HepG2 (cell line): ENCODE results near the gene CMIP. TPM values are rescaled to one million over a fixed set of nuclear protein-coding genes. Genes with fewer than 3 reads are reported as not detected.

Source experiments
- ATF7-NPFF ChIP-seq: sonication (generic); formaldehyde crosslinking; IDR thresholded peaks from 2 replicates; pipeline ENCODE4 v1.8.1; 2023; ENCODE audit warnings: mild to moderate bottlenecking, low read depth, missing genetic modification reagents, moderate library complexity
- FOXC1 ChIP-seq: sonication (generic); formaldehyde crosslinking; IDR thresholded peaks from 2 replicates; pipeline ENCODE4 v1.8.0; 2022; ENCODE audit warnings: mild to moderate bottlenecking, missing genetic modification reagents, borderline replicate concordance
- HNRNPL ChIP-seq: fragments of 200-400 bp; formaldehyde crosslinking; IDR thresholded peaks from 2 replicates; pipeline ENCODE4 v1.6.1; 2017; ENCODE audit warnings: mild to moderate bottlenecking, low read depth, low read length
- REL ChIP-seq: sonication (generic); formaldehyde crosslinking; conservative IDR thresholded peaks from 2 replicates; pipeline ENCODE4 v1.8.0; 2022; ENCODE audit warnings: mild to moderate bottlenecking, missing genetic modification reagents, moderate library complexity
- SP5 ChIP-seq: IDR thresholded peaks from 2 replicates; pipeline ENCODE4 v1.6.1; 2016; ENCODE audit warnings: low read depth, borderline replicate concordance
- U2AF1 ChIP-seq: fragments of 200-400 bp; formaldehyde crosslinking; optimal IDR thresholded peaks from 2 replicates; pipeline ENCODE3; 2017; ENCODE audit warnings: mild to moderate bottlenecking, low read depth, low read length
- XRCC5 ChIP-seq: fragments of 200-400 bp; formaldehyde crosslinking; optimal IDR thresholded peaks from 2 replicates; pipeline ENCODE3; 2017; ENCODE audit warnings: mild to moderate bottlenecking, low read length
- ZNF331 ChIP-seq: sonication (generic); formaldehyde crosslinking; IDR thresholded peaks from 2 replicates; pipeline ENCODE4 v1.4.0; 2020; ENCODE audit warnings: missing genetic modification reagents
- ZNF549 ChIP-seq: sonication (generic); formaldehyde crosslinking; IDR thresholded peaks from 2 replicates; pipeline ENCODE4 v1.5.0; 2020; ENCODE audit warnings: missing genetic modification reagents
- ZNF703 ChIP-seq: sonication (generic); formaldehyde crosslinking; IDR thresholded peaks from 2 replicates; pipeline ENCODE4 v1.5.1; 2020; ENCODE audit warnings: missing genetic modification reagents, mild to moderate bottlenecking, moderate library complexity, borderline replicate concordance
- ZZZ3 ChIP-seq: sonication (generic); formaldehyde crosslinking; IDR thresholded peaks from 2 replicates; pipeline ENCODE4 v1.4.0; 2020; ENCODE audit warnings: missing genetic modification reagents, mild to moderate bottlenecking, borderline replicate concordance
- polyA plus RNA-seq, 8 experiments: library from polyadenylated mRNA; depleted of rRNA in 3 of 8; stranded (reverse) in 7 of 8; unstranded in 1 of 8; fragments of >200 nt; fragmentation: Illumina TruSeq in 4 of 8; extraction: Trizol in 4 of 8; gene quantifications; 2 replicates each; pipeline versions ENCODE4 v1.2.1 to v1.2.3, GENCODE V29; 2011 to 2016; ENCODE audit warnings: low read depth in 4 of 8, missing spikeins in 1 of 8, mixed read lengths in 1 of 8; ENCODE audit not compliant: insufficient read depth in 1 of 8
- total RNA-seq, 5 experiments: library from RNA; depleted of rRNA; stranded (reverse); fragments of >200 nt; fragmentation: Illumina TruSeq; extraction: Trizol; gene quantifications; 2 replicates each; pipeline ENCODE4 v1.2.3, GENCODE V29; 2016; ENCODE audit warnings: low read depth in 1 of 5
- TF ChIP-seq, protein P1 (sequence below), 2 experiments: sonication (generic) in 1 of 2; formaldehyde crosslinking in 1 of 2; IDR thresholded peaks; 2 replicates each; pipeline versions ENCODE4 v1.4.0 to v1.6.1; 2018 to 2020; ENCODE audit warnings: missing genetic modification reagents in 2 of 2, borderline replicate concordance in 1 of 2, low read depth in 1 of 2, mild to moderate bottlenecking in 1 of 2, missing biosample characterization in 1 of 2
- TF ChIP-seq, protein P2 (sequence below): IDR thresholded peaks from 2 replicates; pipeline ENCODE4 v1.6.1; 2012; ENCODE audit warnings: low read length, improper control_type of control experiment
- TF ChIP-seq, protein P3 (sequence below): sonication (generic); formaldehyde crosslinking; IDR thresholded peaks from 2 replicates; pipeline ENCODE4 v1.4.0; 2020; ENCODE audit warnings: mild to moderate bottlenecking, missing genetic modification reagents
- TF ChIP-seq, protein P4 (sequence below): sonication (generic); formaldehyde crosslinking; IDR thresholded peaks from 2 replicates; pipeline ENCODE4 v1.5.0; 2020; ENCODE audit warnings: mild to moderate bottlenecking, missing genetic modification reagents, moderate library complexity
- TF ChIP-seq, protein P5 (sequence below): sonication (generic); formaldehyde crosslinking; IDR thresholded peaks from 2 replicates; pipeline ENCODE4 v1.4.0; 2020; ENCODE audit warnings: missing genetic modification reagents, borderline replicate concordance

CMIP gene
- total and polyA plus RNA-seq, 2 of the 13 experiments (the other 11 are each of a cell fraction or from before 2014, with no cell fraction given), result 10.9 to 18.1 TPM

DNA sequence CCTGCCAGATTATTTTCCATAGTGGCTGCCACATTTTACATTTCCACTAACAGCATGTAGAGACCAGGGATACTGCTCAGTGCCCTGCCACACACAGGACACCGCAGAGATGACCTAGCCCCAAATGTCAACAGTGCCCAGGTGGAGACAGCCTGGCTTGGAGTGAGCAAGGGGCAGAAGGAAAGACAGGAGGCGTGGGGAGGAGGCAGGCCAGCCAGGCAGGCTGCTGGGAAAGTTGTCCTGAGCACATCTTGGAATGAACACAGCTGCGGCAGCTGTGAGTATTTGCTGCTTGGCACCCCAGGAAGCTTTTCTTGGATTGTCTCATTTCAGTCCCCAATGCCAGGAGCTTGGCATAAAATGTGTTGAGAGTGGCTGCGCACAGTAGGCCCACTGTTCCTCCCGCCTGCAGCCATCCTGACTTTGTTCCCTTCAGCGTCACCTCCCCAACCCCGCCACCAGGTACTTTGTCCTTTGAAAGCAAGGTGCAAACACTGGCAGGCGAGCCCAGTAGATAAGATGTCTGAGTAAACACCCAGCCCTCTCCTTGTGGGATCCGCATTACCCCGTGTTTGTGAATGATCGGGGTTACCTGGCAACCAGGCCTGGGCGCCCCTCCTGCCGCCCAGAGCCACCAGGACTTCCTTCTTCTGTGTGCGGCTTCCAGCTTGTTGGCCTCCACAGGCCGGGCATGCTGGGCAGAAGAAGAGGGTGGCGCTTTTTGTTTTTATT lies 114.0 kb downstream of the CMIP start (continued):
- TF ChIP-seq, protein P1, sequence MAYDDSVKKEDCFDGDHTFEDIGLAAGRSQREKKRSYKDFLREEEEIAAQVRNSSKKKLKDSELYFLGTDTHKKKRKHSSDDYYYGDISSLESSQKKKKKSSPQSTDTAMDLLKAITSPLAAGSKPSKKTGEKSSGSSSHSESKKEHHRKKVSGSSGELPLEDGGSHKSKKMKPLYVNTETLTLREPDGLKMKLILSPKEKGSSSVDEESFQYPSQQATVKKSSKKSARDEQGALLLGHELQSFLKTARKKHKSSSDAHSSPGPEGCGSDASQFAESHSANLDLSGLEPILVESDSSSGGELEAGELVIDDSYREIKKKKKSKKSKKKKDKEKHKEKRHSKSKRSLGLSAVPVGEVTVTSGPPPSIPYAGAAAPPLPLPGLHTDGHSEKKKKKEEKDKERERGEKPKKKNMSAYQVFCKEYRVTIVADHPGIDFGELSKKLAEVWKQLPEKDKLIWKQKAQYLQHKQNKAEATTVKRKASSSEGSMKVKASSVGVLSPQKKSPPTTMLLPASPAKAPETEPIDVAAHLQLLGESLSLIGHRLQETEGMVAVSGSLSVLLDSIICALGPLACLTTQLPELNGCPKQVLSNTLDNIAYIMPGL (CRISPR knock-in tag; IDR thresholded peaks at IDR 0.05; ENCODE audit: borderline replicate concordance in 1 of 2, low read depth in 1 of 2), result no peak; a peak in 1 of 4 replicates
- TF ChIP-seq, protein P2, sequence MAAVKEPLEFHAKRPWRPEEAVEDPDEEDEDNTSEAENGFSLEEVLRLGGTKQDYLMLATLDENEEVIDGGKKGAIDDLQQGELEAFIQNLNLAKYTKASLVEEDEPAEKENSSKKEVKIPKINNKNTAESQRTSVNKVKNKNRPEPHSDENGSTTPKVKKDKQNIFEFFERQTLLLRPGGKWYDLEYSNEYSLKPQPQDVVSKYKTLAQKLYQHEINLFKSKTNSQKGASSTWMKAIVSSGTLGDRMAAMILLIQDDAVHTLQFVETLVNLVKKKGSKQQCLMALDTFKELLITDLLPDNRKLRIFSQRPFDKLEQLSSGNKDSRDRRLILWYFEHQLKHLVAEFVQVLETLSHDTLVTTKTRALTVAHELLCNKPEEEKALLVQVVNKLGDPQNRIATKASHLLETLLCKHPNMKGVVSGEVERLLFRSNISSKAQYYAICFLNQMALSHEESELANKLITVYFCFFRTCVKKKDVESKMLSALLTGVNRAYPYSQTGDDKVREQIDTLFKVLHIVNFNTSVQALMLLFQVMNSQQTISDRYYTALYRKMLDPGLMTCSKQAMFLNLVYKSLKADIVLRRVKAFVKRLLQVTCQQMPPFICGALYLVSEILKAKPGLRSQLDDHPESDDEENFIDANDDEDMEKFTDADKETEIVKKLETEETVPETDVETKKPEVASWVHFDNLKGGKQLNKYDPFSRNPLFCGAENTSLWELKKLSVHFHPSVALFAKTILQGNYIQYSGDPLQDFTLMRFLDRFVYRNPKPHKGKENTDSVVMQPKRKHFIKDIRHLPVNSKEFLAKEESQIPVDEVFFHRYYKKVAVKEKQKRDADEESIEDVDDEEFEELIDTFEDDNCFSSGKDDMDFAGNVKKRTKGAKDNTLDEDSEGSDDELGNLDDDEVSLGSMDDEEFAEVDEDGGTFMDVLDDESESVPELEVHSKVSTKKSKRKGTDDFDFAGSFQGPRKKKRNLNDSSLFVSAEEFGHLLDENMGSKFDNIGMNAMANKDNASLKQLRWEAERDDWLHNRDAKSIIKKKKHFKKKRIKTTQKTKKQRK, result no peak
- TF ChIP-seq ZNF703 (CRISPR knock-in tag) (no peak; the same call in 1 of the 2 replicates), ZNF331 (CRISPR knock-in tag) (peak; percentile 65; the same call in 1 of the 2 replicates), XRCC5 (no peak), FOXC1 (no peak), U2AF1 (no peak), HNRNPL (peak; percentile 90), ATF7-NPFF (CRISPR knock-in tag) (no peak), SP5 (CRISPR knock-in tag) (0 out of 2 replicates have a peak, but pooled peaks have one; percentile 22), ZNF549 (CRISPR knock-in tag) (no peak), ZZZ3 (no peak), REL (no peak)
- TF ChIP-seq, protein P3, sequence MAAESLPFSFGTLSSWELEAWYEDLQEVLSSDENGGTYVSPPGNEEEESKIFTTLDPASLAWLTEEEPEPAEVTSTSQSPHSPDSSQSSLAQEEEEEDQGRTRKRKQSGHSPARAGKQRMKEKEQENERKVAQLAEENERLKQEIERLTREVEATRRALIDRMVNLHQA (CRISPR knock-in tag), result no peak
- TF ChIP-seq, protein P4, sequence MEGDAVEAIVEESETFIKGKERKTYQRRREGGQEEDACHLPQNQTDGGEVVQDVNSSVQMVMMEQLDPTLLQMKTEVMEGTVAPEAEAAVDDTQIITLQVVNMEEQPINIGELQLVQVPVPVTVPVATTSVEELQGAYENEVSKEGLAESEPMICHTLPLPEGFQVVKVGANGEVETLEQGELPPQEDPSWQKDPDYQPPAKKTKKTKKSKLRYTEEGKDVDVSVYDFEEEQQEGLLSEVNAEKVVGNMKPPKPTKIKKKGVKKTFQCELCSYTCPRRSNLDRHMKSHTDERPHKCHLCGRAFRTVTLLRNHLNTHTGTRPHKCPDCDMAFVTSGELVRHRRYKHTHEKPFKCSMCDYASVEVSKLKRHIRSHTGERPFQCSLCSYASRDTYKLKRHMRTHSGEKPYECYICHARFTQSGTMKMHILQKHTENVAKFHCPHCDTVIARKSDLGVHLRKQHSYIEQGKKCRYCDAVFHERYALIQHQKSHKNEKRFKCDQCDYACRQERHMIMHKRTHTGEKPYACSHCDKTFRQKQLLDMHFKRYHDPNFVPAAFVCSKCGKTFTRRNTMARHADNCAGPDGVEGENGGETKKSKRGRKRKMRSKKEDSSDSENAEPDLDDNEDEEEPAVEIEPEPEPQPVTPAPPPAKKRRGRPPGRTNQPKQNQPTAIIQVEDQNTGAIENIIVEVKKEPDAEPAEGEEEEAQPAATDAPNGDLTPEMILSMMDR (CRISPR knock-in tag), result no peak
- TF ChIP-seq, protein P5, sequence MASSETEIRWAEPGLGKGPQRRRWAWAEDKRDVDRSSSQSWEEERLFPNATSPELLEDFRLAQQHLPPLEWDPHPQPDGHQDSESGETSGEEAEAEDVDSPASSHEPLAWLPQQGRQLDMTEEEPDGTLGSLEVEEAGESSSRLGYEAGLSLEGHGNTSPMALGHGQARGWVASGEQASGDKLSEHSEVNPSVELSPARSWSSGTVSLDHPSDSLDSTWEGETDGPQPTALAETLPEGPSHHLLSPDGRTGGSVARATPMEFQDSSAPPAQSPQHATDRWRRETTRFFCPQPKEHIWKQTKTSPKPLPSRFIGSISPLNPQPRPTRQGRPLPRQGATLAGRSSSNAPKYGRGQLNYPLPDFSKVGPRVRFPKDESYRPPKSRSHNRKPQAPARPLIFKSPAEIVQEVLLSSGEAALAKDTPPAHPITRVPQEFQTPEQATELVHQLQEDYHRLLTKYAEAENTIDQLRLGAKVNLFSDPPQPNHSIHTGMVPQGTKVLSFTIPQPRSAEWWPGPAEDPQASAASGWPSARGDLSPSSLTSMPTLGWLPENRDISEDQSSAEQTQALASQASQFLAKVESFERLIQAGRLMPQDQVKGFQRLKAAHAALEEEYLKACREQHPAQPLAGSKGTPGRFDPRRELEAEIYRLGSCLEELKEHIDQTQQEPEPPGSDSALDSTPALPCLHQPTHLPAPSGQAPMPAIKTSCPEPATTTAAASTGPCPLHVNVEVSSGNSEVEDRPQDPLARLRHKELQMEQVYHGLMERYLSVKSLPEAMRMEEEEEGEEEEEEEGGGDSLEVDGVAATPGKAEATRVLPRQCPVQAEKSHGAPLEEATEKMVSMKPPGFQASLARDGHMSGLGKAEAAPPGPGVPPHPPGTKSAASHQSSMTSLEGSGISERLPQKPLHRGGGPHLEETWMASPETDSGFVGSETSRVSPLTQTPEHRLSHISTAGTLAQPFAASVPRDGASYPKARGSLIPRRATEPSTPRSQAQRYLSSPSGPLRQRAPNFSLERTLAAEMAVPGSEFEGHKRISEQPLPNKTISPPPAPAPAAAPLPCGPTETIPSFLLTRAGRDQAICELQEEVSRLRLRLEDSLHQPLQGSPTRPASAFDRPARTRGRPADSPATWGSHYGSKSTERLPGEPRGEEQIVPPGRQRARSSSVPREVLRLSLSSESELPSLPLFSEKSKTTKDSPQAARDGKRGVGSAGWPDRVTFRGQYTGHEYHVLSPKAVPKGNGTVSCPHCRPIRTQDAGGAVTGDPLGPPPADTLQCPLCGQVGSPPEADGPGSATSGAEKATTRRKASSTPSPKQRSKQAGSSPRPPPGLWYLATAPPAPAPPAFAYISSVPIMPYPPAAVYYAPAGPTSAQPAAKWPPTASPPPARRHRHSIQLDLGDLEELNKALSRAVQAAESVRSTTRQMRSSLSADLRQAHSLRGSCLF, result no peak
